Stomach (tissue), 4 donors: ENCODE data around the gene CGB1.

Source experiments
- CTCF ChIP-seq, 7 experiments: fragments of 450-650 bp in 4 of 7; fragments of 200-600 bp in 3 of 7; sonication (generic) in 3 of 7; IDR thresholded peaks; one replicate each; pipeline ENCODE4 v1.5.1; 2016 to 2019; ENCODE audit warnings: antibody characterized with exemption in 7 of 7, control low read depth in 2 of 7, mild to moderate bottlenecking in 1 of 7
- EP300 ChIP-seq: sonication (generic); formaldehyde crosslinking; IDR thresholded peaks from one replicate; pipeline ENCODE4 v1.6.1; 2017; ENCODE audit warnings: antibody characterized with exemption
- POLR2A ChIP-seq, 4 donors: fragments of 450-650 bp; IDR thresholded peaks; one replicate each; pipeline ENCODE4 v1.6.1; 2016; ENCODE audit warnings: antibody characterized with exemption in 4 of 4, control low read depth in 2 of 4, mild to moderate bottlenecking in 1 of 4, moderate library complexity in 1 of 4

DNA sequence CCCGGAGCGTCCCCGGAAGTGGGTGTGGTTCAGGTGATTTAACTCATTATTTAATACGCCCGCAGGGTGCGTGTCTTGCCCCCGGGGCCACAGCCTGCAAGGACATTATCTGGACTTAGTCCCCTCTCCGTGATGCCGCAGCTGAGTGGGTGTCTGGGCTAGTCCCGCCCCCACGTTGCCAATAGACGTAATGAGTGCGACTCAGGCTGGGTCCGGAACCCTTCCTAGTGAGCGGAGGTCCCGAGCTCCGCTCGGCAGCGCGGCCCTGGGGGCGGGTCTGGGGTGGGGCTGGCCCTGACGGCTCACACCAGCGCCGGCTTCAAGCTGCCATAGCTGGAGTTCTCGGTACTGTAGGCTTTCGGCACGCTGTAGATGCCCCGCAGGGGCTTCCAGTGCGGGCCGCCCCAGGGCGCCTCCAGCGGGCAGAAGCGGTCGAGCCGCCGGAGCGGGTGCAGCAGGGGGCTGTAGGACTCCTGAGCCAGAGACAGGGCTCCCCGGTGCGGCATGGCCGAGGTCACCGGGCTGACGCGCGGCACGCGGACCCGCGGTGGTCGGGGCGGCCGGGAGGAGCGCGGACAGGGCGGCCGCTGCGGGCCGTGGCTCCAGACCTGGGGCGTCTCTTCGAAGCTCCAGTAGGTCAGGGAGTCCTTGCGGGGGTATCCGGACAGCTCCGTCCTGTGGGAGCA, 18.9 kb downstream of the CGB1 start:
- peak in 2 of 7 experiments; percentile 34 to 41 for TF ChIP-seq CTCF (IDR thresholded peaks at IDR 0.05)
- no peak for TF ChIP-seq POLR2A (IDR thresholded peaks at IDR 0.05)
- no peak for TF ChIP-seq EP300
